Immature natural killer cell (primary cell): ENCODE data around the gene RAB3IL1. TPM values are rescaled to one million over a fixed set of nuclear protein-coding genes. Genes with fewer than 3 reads are reported as not detected.
A peak's percentile ranks its signal among the peaks of the same experiment; 100 is the strongest.

ENCODE experiments used
- DNase-seq, 3 donors: peaks; one replicate each; pipeline ENCODE4 v3.0.0; 2022; ENCODE audit warnings: mixed read lengths in 1 of 3
- H3K27ac Mint-ChIP-seq, 6 donors: one replicate each; pipeline ENCODE4 v1.8.0; 2020; ENCODE audit warnings: mixed read lengths in 6 of 6, mild to moderate bottlenecking in 5 of 6, inconsistent platforms in 4 of 6, moderate library complexity in 3 of 6
- H3K27me3 Mint-ChIP-seq, 3 donors: one replicate each; pipeline ENCODE4 v1.8.0; 2020 to 2021; ENCODE audit warnings: low read depth in 3 of 3, mild to moderate bottlenecking in 3 of 3, mixed read lengths in 3 of 3, moderate library complexity in 3 of 3, inconsistent platforms in 1 of 3
- H3K36me3 Mint-ChIP-seq, 3 donors: one replicate each; pipeline ENCODE4 v1.8.0; 2020; ENCODE audit warnings: mixed read lengths in 3 of 3, inconsistent platforms in 2 of 3, mild to moderate bottlenecking in 2 of 3
- H3K4me1 Mint-ChIP-seq, 2 donors: one replicate each; pipeline ENCODE4 v1.8.0; 2020; ENCODE audit warnings: inconsistent platforms in 2 of 2, mild to moderate bottlenecking in 2 of 2, mixed read lengths in 2 of 2, moderate library complexity in 1 of 2
- H3K4me3 Mint-ChIP-seq, 5 donors: one replicate each; pipeline ENCODE4 v1.8.0; 2020; ENCODE audit warnings: mild to moderate bottlenecking in 5 of 5, mixed read lengths in 5 of 5, inconsistent platforms in 3 of 5, moderate library complexity in 3 of 5
- H3K9me3 Mint-ChIP-seq, 6 donors: one replicate each; pipeline ENCODE4 v1.8.0; 2020; ENCODE audit warnings: mild to moderate bottlenecking in 6 of 6, mixed read lengths in 6 of 6, inconsistent platforms in 4 of 6, moderate library complexity in 3 of 6
- polyA plus RNA-seq, 3 donors: library from polyadenylated mRNA; unstranded; fragments of 300-500 nt; fragmentation: Illumina TruSeq; gene quantifications; one replicate each; pipeline ENCODE4 v1.2.3, GENCODE V29; 2021

RAB3IL1 gene
- polyA plus RNA-seq, 3 donors from 2014 or later: not detected

- no peak for DNase-seq
- Mint-ChIP-seq H3K27me3 (peaks cover 17 to 21% (median 17%) of the 10 kb centered on the region in 3 donors), H3K36me3 (no peaks in the 10 kb centered on the region), H3K4me3 (no peak overlapping the region), H3K4me1 (peaks cover 8 to 9% of the 10 kb centered on the region in 2 donors), H3K27ac (no peak overlapping the region), H3K9me3 (no peaks in the 10 kb centered on the region)
Measured at GRCh38 chr11:61919705-61920631, 2.6 kb upstream of the RAB3IL1 start.

GRCh38 chr11:61918938-61919704 lies 1.8 kb upstream of the RAB3IL1 start:
- H3K27ac Mint-ChIP-seq: no peak overlapping the region
- peaks cover 8 to 9% of the 10 kb centered on the region in 2 donors for H3K4me1 Mint-ChIP-seq
- peaks cover 17 to 22% (median 17%) of the 10 kb centered on the region in 3 donors for H3K27me3 Mint-ChIP-seq
- H3K36me3 Mint-ChIP-seq: no peaks in the 10 kb centered on the region
- no peak for DNase-seq
- no peak overlapping the region for H3K4me3 Mint-ChIP-seq
- H3K9me3 Mint-ChIP-seq: no peaks in the 10 kb centered on the region

GRCh38 chr11:61918251-61918937 lies 1.0 kb upstream of the RAB3IL1 start:
- Mint-ChIP-seq H3K4me1 (peaks cover 8 to 9% of the 10 kb centered on the region in 2 donors), H3K36me3 (no peaks in the 10 kb centered on the region), H3K27ac (no peak overlapping the region), H3K9me3 (no peaks in the 10 kb centered on the region), H3K4me3 (peak overlapping the region; percentile 42 to 73 (median 68)), H3K27me3 (peaks cover 17 to 21% (median 17%) of the 10 kb centered on the region in 3 donors)
- no peak for DNase-seq

GRCh38 chr11:61916737-61917333 lies 531 bp downstream of the RAB3IL1 start:
- Mint-ChIP-seq H3K27ac (no peak overlapping the region), H3K9me3 (no peaks in the 10 kb centered on the region), H3K4me3 (peak overlapping the region in 4 of 5 donors; percentile 47 to 66 (median 52)), H3K27me3 (peaks cover 17 to 23% (median 17%) of the 10 kb centered on the region in 3 donors), H3K36me3 (no peaks in the 10 kb centered on the region), H3K4me1 (peaks cover 8 to 9% of the 10 kb centered on the region in 2 donors)
- no peak for DNase-seq

GRCh38 chr11:61914471-61915171 lies 2.7 kb downstream of the RAB3IL1 start:
- Mint-ChIP-seq H3K27me3 (peaks cover 10 to 23% (median 17%) of the 10 kb centered on the region in 3 donors), H3K36me3 (no peaks in the 10 kb centered on the region), H3K9me3 (no peaks in the 10 kb centered on the region), H3K4me3 (no peak overlapping the region), H3K27ac (no peak overlapping the region), H3K4me1 (peaks cover 8 to 9% of the 10 kb centered on the region in 2 donors)
- no peak for DNase-seq

GRCh38 chr11:61913699-61914395 lies 3.5 kb downstream of the RAB3IL1 start:
- Mint-ChIP-seq H3K4me1 (peaks cover 8 to 9% of the 10 kb centered on the region in 2 donors), H3K36me3 (no peaks in the 10 kb centered on the region), H3K4me3 (no peak overlapping the region), H3K27ac (no peak overlapping the region), H3K27me3 (peaks cover 10 to 23% (median 12%) of the 10 kb centered on the region in 3 donors), H3K9me3 (no peaks in the 10 kb centered on the region)
- DNase-seq: no peak

- Mint-ChIP-seq H3K27ac (no peak overlapping the region), H3K27me3 (peaks cover 6 to 23% (median 7%) of the 10 kb centered on the region in 3 donors), H3K36me3 (no peaks in the 10 kb centered on the region), H3K4me1 (peaks cover 6 to 7% of the 10 kb centered on the region in 2 donors), H3K9me3 (no peaks in the 10 kb centered on the region), H3K4me3 (no peak overlapping the region)
- no peak for DNase-seq
Measured at GRCh38 chr11:61912991-61913698, 4.2 kb downstream of the RAB3IL1 start.

- H3K27ac Mint-ChIP-seq: no peak overlapping the region
- no peak overlapping the region for H3K4me3 Mint-ChIP-seq
- H3K36me3 Mint-ChIP-seq: no peaks in the 10 kb centered on the region
Measured at GRCh38 chr11:61912530-61912898, 4.9 kb downstream of the RAB3IL1 start.

GRCh38 chr11:61911701-61912529 lies 5.5 kb downstream of the RAB3IL1 start:
- no peak for DNase-seq
- Mint-ChIP-seq H3K4me1 (peaks cover 0 to under 1% of the 10 kb centered on the region in 2 donors), H3K4me3 (no peak overlapping the region), H3K27me3 (peaks cover 0 to 17% (median under 1%) of the 10 kb centered on the region in 3 donors), H3K27ac (no peak overlapping the region), H3K36me3 (no peaks in the 10 kb centered on the region), H3K9me3 (no peaks in the 10 kb centered on the region)

More at GRCh38 chr11:61912530-61912898, 4.9 kb downstream of the RAB3IL1 start:
- Mint-ChIP-seq H3K4me1 (peaks cover 0 to 1% of the 10 kb centered on the region in 2 donors), H3K27me3 (peaks cover 0 to 17% (median 2%) of the 10 kb centered on the region in 3 donors), H3K9me3 (no peaks in the 10 kb centered on the region)
- no peak for DNase-seq

- Mint-ChIP-seq H3K9me3 (no peaks in the 10 kb centered on the region), H3K4me1 (no peaks in the 10 kb centered on the region), H3K27ac (no peak overlapping the region), H3K27me3 (peaks cover 0 to 12% (median 0%) of the 10 kb centered on the region in 3 donors), H3K36me3 (no peaks in the 10 kb centered on the region), H3K4me3 (no peak overlapping the region)
- DNase-seq: no peak
Measured at GRCh38 chr11:61911128-61911700, 6.2 kb downstream of the RAB3IL1 start.
